K562 (cell line): Measurements from ENCODE around the gene DCPS. TPM values are rescaled to one million over a fixed set of nuclear protein-coding genes. Genes with fewer than 3 reads are reported as not detected.

Experiments
- ATAC-seq: fragments of 200-7000 bp; cut with Tn5 transposase; 3 replicates; pipeline ENCODE4 v1.9.1; 2020; ENCODE audit warnings: moderate library complexity
- BruUV-seq: library from RNA; stranded (reverse); fragments of 400-500 nt; replicated peaks from 2 replicates; lab custom pipeline; 2021; lab: Mats Ljungman, UMichigan
- CTCF ChIA-PET: fragments of 300-600 bp; formaldehyde crosslinking; extraction: SDS; loops from one replicate; lab custom pipeline; 2021; ENCODE audit warnings: low intra/inter-chr PET ratio; lab: Yijun Ruan, JAX
- POLR2A ChIA-PET: fragments of 300-600, 350-650 bp; sonication (Branson Sonifier 250); formaldehyde crosslinking; extraction: SDS; loops from one replicate; lab custom pipeline; 2021; ENCODE audit warnings: antibody characterized with exemption, inconsistent platforms; lab: Yijun Ruan, JAX
- DNase-seq, 4 experiments: peaks; one replicate each; pipeline versions ENCODE4 v3.0.0 to v3.0.0-alpha.2; 2011 to 2018; ENCODE audit warnings: low spot score in 3 of 4, mixed read lengths in 3 of 4; ENCODE audit errors: extremely low read depth in 1 of 4
- FAIRE-seq: peaks from 2 replicates; lab custom pipeline; 2011; peaks lifted over from hg19 to GRCh38; lab: Jason Lieb, UNC
- H2AFZ ChIP-seq: 2 replicates; pipeline ENCODE4 v1.6.0; 2011; ENCODE audit warnings: low read depth, low read length, control low read depth, inconsistent platforms
- H3K27ac ChIP-seq: fragments of 200-600 bp; 3 replicates; pipeline ENCODE4 v1.8.0; 2011; ENCODE audit warnings: low read depth, mild to moderate bottlenecking, control low read depth, inconsistent platforms, low read length, moderate library complexity, mixed read lengths; ENCODE audit errors: extremely low read depth
- H3K27me3 ChIP-seq, 2 experiments: fragments of 300-600 bp in 1 of 2; 2 replicates in 1 of 2; 3 replicates in 1 of 2; pipeline versions ENCODE4 v1.6.0 to v1.8.0; 2011; ENCODE audit warnings: inconsistent platforms in 2 of 2, low read length in 2 of 2, mild to moderate bottlenecking in 1 of 2, mixed read lengths in 1 of 2, moderate library complexity in 1 of 2; ENCODE audit not compliant: control insufficient read depth in 2 of 2, insufficient read depth in 2 of 2
- H3K36me3 ChIP-seq: fragments of 300-600 bp; 3 replicates; pipeline ENCODE4 v1.8.0; 2011; ENCODE audit warnings: mild to moderate bottlenecking, low read length, inconsistent platforms; ENCODE audit not compliant: control insufficient read depth, insufficient read depth
- H3K4me1 ChIP-seq, 2 experiments: fragments of 200-600 bp in 1 of 2; replicated peaks in 1 of 2; 2 replicates in 1 of 2; 3 replicates in 1 of 2; pipeline versions ENCODE4 v1.5.1 to v1.8.0; 2011; ENCODE audit warnings: inconsistent platforms in 2 of 2, low read length in 2 of 2, mild to moderate bottlenecking in 1 of 2, mixed read lengths in 1 of 2, moderate library complexity in 1 of 2; ENCODE audit not compliant: control insufficient read depth in 2 of 2, insufficient read depth in 2 of 2
- H3K4me2 ChIP-seq: 2 replicates; pipeline ENCODE4 v1.6.1; 2011; ENCODE audit warnings: low read length, control low read depth, inconsistent platforms, mixed read lengths; ENCODE audit not compliant: insufficient read depth
- H3K4me3 ChIP-seq: fragments of 200-600 bp; sonication (generic), shearing (Covaris generic); 2 replicates; pipeline ENCODE4 v1.5.1; 2016; ENCODE audit warnings: control low read depth, inconsistent platforms
- H3K79me2 ChIP-seq: fragments of 200-600 bp; 3 replicates; pipeline ENCODE4 v1.8.0; 2011; ENCODE audit warnings: low read length, inconsistent platforms; ENCODE audit not compliant: control insufficient read depth, insufficient read depth
- H3K9ac ChIP-seq, 2 experiments: 2 replicates each; pipeline versions ENCODE4 v1.6.0 to v1.6.1; 2011; ENCODE audit warnings: low read depth in 2 of 2, low read length in 2 of 2, control low read depth in 1 of 2, inconsistent platforms in 1 of 2, mild to moderate bottlenecking in 1 of 2, mixed read lengths in 1 of 2; ENCODE audit not compliant: insufficient read depth in 1 of 2
- H3K9me1 ChIP-seq: one replicate; pipeline ENCODE4 v1.6.0; 2011; ENCODE audit warnings: inconsistent platforms, mild to moderate bottlenecking, low read length, moderate library complexity; ENCODE audit not compliant: control insufficient read depth, insufficient read depth
- H3K9me3 ChIP-seq: replicated peaks from 2 replicates; pipeline ENCODE4 v1.5.1; 2011; ENCODE audit warnings: low read depth, low read length, inconsistent platforms; ENCODE audit not compliant: control insufficient read depth, insufficient read depth
- H4K20me1 ChIP-seq: replicated peaks from 2 replicates; pipeline ENCODE4 v1.6.1; 2011; ENCODE audit warnings: low read length, inconsistent platforms, mixed read lengths; ENCODE audit not compliant: control insufficient read depth, insufficient read depth
- ARID2 ChIP-seq: fragments of 450-650 bp; IDR thresholded peaks from 2 replicates; pipeline ENCODE4 v1.6.1; 2017; ENCODE audit warnings: antibody characterized with exemption, mild to moderate bottlenecking
- CBFB ChIP-seq: sonication (generic); formaldehyde crosslinking; IDR thresholded peaks from 2 replicates; pipeline ENCODE4 v1.4.0; 2020; ENCODE audit warnings: mild to moderate bottlenecking, missing genetic modification reagents
- CCAR2 ChIP-seq: fragments of 200-400 bp; formaldehyde crosslinking; IDR thresholded peaks from 2 replicates; pipeline ENCODE4 v1.6.1; 2017; ENCODE audit warnings: mild to moderate bottlenecking, low read depth, low read length
- DMBX1 ChIP-seq: fragments of 250-450 bp; sonication (Bioruptor Pico); IDR thresholded peaks from 2 replicates; pipeline ENCODE4 v1.8.0; 2022; ENCODE audit warnings: inconsistent platforms, mild to moderate bottlenecking, moderate library complexity, borderline replicate concordance
- EHMT2 ChIP-seq: fragments of 450-650 bp; IDR thresholded peaks from 2 replicates; pipeline ENCODE4 v1.6.1; 2018; ENCODE audit warnings: antibody characterized with exemption
- GTF2E2 ChIP-seq: fragments of 200-800 bp; sonication (Bioruptor generic); IDR thresholded peaks from 2 replicates; pipeline ENCODE4 v1.6.1; 2016; ENCODE audit warnings: missing genetic modification characterization, missing compliant biosample characterization
- SMARCC2 ChIP-seq: fragments of 450-650 bp; IDR thresholded peaks from 2 replicates; pipeline ENCODE4 v1.6.1; 2017; ENCODE audit warnings: antibody characterized with exemption, moderate library complexity, mild to moderate bottlenecking, low read depth
- SP1 ChIP-seq: sonication (generic); formaldehyde crosslinking; IDR thresholded peaks from 2 replicates; pipeline ENCODE4 v1.8.1; 2022; ENCODE audit warnings: mild to moderate bottlenecking, missing genetic modification reagents
- ZNF445 ChIP-seq: fragments of 250-450 bp; sonication (Bioruptor Pico); IDR thresholded peaks from 2 replicates; pipeline ENCODE4 v1.4.0; 2020; ENCODE audit warnings: low read depth, mild to moderate bottlenecking, moderate library complexity
- ZNF707 ChIP-seq: fragments of 250-450 bp; sonication (Bioruptor Pico); conservative IDR thresholded peaks from 2 replicates; pipeline ENCODE4 v1.8.0; 2022; ENCODE audit warnings: inconsistent platforms, mild to moderate bottlenecking, moderate library complexity
- WGBS: fragments of 100-300 bp; shearing (Covaris generic); methylation state at CpG from one replicate; pipeline ENCODE4 v1.1.6; 2016; ENCODE audit warnings: low coverage, mixed read lengths; ENCODE audit not compliant: insufficient coverage; ENCODE audit errors: missing lambda C conversion rate; 5-methylcytosine and 5-hydroxymethylcytosine counted together
- in situ Hi-C: fragments of 300-500 bp; cut with MboI; formaldehyde crosslinking; loops from 4 replicates; pipeline ENCODE4 v1.15.0; 2018; ENCODE audit warnings: inconsistent platforms, mixed read lengths
- intact Hi-C: fragments of 100-400 bp; cut with micrococcal nuclease; formaldehyde crosslinking; loops from 2 replicates; pipeline ENCODE4 v1.14.2; 2022
- polyA plus RNA-seq, 8 experiments: library from polyadenylated mRNA; depleted of rRNA in 4 of 8; stranded (reverse) in 5 of 8; unstranded in 3 of 8; fragments of >200 nt; fragmentation: Nextera tagmentation in 2 of 8; fragmentation: Illumina TruSeq in 1 of 8; extraction: Ambion mirVana in 2 of 8; extraction: Trizol in 1 of 8; gene quantifications; 2 replicates each; pipeline versions ENCODE4 v1.2.1 to v1.2.3, GENCODE V29; 2011 to 2014; ENCODE audit warnings: inconsistent platforms in 1 of 8, missing spikeins in 1 of 8
- total RNA-seq, 7 experiments: library from RNA; depleted of rRNA in 6 of 7; stranded (reverse); fragments of >200 nt in 6 of 7; fragmentation: Illumina TruSeq in 2 of 7; extraction: Trizol in 2 of 7; gene quantifications; 2 replicates each; pipeline versions ENCODE4 v1.2.1 to v1.2.3, GENCODE V29; 2011 to 2021; ENCODE audit warnings: low replicate concordance in 1 of 7
- TF ChIP-seq, protein P1 (sequence below): fragments of 250-450 bp; sonication (Bioruptor Pico); IDR thresholded peaks from 2 replicates; pipeline ENCODE4 v1.9.0; 2021; ENCODE audit warnings: mild to moderate bottlenecking, inconsistent platforms
- TF ChIP-seq, protein P2 (sequence below): sonication (generic); formaldehyde crosslinking; IDR thresholded peaks from 2 replicates; pipeline ENCODE4 v1.4.0; 2020; ENCODE audit warnings: mild to moderate bottlenecking, missing genetic modification reagents
- TF ChIP-seq, protein P3 (sequence below): fragments of 450-650 bp; IDR thresholded peaks from 2 replicates; pipeline ENCODE4 v1.6.1; 2016; ENCODE audit warnings: mild to moderate bottlenecking
- TF ChIP-seq, protein P4 (sequence below): sonication (generic); formaldehyde crosslinking; IDR thresholded peaks from 2 replicates; pipeline ENCODE4 v1.8.0; 2022; ENCODE audit warnings: mild to moderate bottlenecking, missing genetic modification reagents

Gene DCPS
- total and polyA plus RNA-seq, 9 of the 15 experiments (the other 6 are each of a cell fraction or from before 2014, with no cell fraction given) = 8.7 to 38.1 (median 17.9) TPM

DNA sequence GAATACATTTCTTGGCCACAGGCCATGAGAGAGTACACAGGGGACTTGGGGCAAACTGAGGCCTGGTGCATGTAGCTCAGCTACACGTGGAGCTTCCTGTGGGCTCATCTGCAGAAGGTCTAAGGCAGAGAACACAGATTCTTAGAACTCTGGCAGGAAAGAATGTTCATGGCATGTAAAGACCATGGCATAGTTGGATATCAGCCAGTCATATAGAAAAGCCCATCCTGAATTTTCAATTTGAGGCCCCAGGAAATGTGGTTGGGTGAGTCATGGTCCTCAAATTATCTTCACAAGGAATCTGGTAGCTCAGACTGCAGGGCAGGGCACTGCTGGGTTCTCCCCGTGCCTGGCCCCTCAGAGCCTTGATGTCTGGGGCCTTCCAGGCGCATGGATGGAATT is 37.9 kb downstream of the DCPS start:
- Histone ChIP-seq H3K9me1 (peaks cover 8% of the 10 kb centered on the region), H3K79me2 (no peaks in the 10 kb centered on the region; the same call in 2 of the 3 replicates), H3K36me3 (peaks cover 44% of the 10 kb centered on the region; the same call in 2 of the 3 replicates), H3K4me3 (no peak overlapping the region), H4K20me1 (peaks cover 5% of the 10 kb centered on the region; the same call in 1 of the 2 replicates), H3K27me3 (no peaks in the 10 kb centered on the region), H3K4me2 (no peak overlapping the region; the same call in 1 of the 2 replicates), H3K9me3 (no peaks in the 10 kb centered on the region), H3K27ac (no peak overlapping the region; the same call in 2 of the 3 replicates), H2AFZ (no peak overlapping the region), H3K9ac (peak overlapping the region in 1 of 2 experiments; percentile 74; a peak in 1 of 4 replicates), H3K4me1 (peaks cover 26 to 48% of the 10 kb centered on the region in 2 experiments)
- intact Hi-C loops = no loop called here
- ChIA-PET POLR2A (interaction anchor here (0.7 to 0.9 kb wide), 2 partner anchors 9 to 12 kb away, joined by 3 to 4 read pairs; no protein-coding TSS in a partner anchor), CTCF (no interaction called here)
- 14% methylated on average over 3 of the region's 3 CpGs for WGBS
- FAIRE-seq (peak; percentile 32), ATAC-seq (0 out of 3 replicates have a peak, but pooled peaks have one; percentile 7), DNase-seq (peak in 2 of 4 experiments; percentile 40 to 58)
- in situ Hi-C loops = no loop called here
- no TSS peak for BruUV-seq
- TF ChIP-seq, protein P1, sequence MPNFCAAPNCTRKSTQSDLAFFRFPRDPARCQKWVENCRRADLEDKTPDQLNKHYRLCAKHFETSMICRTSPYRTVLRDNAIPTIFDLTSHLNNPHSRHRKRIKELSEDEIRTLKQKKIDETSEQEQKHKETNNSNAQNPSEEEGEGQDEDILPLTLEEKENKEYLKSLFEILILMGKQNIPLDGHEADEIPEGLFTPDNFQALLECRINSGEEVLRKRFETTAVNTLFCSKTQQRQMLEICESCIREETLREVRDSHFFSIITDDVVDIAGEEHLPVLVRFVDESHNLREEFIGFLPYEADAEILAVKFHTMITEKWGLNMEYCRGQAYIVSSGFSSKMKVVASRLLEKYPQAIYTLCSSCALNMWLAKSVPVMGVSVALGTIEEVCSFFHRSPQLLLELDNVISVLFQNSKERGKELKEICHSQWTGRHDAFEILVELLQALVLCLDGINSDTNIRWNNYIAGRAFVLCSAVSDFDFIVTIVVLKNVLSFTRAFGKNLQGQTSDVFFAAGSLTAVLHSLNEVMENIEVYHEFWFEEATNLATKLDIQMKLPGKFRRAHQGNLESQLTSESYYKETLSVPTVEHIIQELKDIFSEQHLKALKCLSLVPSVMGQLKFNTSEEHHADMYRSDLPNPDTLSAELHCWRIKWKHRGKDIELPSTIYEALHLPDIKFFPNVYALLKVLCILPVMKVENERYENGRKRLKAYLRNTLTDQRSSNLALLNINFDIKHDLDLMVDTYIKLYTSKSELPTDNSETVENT (CRISPR knock-in tag) = no peak
- TF ChIP-seq DMBX1 (peak; percentile 48; the same call in 1 of the 2 replicates), ZNF707 (CRISPR knock-in tag) (no peak), CBFB (CRISPR knock-in tag) (no peak), ZNF445 (CRISPR knock-in tag) (no peak), SP1 (CRISPR knock-in tag) (no peak), ARID2 (no peak), CCAR2 (no peak), GTF2E2 (tag) (no peak), EHMT2 (no peak), SMARCC2 (peak; percentile 41; the same call in 1 of the 2 replicates)
- TF ChIP-seq, protein P2, sequence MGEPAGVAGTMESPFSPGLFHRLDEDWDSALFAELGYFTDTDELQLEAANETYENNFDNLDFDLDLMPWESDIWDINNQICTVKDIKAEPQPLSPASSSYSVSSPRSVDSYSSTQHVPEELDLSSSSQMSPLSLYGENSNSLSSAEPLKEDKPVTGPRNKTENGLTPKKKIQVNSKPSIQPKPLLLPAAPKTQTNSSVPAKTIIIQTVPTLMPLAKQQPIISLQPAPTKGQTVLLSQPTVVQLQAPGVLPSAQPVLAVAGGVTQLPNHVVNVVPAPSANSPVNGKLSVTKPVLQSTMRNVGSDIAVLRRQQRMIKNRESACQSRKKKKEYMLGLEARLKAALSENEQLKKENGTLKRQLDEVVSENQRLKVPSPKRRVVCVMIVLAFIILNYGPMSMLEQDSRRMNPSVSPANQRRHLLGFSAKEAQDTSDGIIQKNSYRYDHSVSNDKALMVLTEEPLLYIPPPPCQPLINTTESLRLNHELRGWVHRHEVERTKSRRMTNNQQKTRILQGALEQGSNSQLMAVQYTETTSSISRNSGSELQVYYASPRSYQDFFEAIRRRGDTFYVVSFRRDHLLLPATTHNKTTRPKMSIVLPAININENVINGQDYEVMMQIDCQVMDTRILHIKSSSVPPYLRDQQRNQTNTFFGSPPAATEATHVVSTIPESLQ (CRISPR knock-in tag) = no peak
- TF ChIP-seq, protein P3, sequence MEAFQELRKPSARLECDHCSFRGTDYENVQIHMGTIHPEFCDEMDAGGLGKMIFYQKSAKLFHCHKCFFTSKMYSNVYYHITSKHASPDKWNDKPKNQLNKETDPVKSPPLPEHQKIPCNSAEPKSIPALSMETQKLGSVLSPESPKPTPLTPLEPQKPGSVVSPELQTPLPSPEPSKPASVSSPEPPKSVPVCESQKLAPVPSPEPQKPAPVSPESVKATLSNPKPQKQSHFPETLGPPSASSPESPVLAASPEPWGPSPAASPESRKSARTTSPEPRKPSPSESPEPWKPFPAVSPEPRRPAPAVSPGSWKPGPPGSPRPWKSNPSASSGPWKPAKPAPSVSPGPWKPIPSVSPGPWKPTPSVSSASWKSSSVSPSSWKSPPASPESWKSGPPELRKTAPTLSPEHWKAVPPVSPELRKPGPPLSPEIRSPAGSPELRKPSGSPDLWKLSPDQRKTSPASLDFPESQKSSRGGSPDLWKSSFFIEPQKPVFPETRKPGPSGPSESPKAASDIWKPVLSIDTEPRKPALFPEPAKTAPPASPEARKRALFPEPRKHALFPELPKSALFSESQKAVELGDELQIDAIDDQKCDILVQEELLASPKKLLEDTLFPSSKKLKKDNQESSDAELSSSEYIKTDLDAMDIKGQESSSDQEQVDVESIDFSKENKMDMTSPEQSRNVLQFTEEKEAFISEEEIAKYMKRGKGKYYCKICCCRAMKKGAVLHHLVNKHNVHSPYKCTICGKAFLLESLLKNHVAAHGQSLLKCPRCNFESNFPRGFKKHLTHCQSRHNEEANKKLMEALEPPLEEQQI = no peak
- TF ChIP-seq, protein P4, sequence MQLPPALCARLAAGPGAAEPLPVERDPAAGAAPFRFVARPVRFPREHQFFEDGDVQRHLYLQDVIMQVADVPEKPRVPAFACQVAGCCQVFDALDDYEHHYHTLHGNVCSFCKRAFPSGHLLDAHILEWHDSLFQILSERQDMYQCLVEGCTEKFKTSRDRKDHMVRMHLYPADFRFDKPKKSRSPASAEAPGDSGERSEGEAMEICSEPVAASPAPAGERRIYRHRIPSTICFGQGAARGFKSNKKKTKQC (CRISPR knock-in tag) = no peak
